ENCODE data around the gene HMBS. TPM values are rescaled to one million over a fixed set of nuclear protein-coding genes. Genes with fewer than 3 reads are reported as not detected.

Gene HMBS
- total and polyA plus RNA-seq, 4 experiments from 2014 or later: 5.1 to 21.2 (median 11.7) TPM

GRCh38 chr11:119121008-119121810 lies 36.5 kb downstream of the HMBS start, which contains the start of gene HINFP:
TSS of gene HINFP (plus strand) at chr11:119121580. CDS start at chr11:119126945, 5,365 bp downstream.
- H3K4me1 Mint-ChIP-seq: peaks cover 24 to 51% (median 28%) of the 10 kb centered on the region in 4 donors
- peak within 1 kb of the TSS; percentile 90 to 98 (median 94) for H3K27ac Mint-ChIP-seq
- intact Hi-C loops (cut with micrococcal nuclease): loop anchor here (1.0 to 5.0 kb wide), 6 partner anchors 14 to 103 kb away; partner anchors contain the start of genes C2CD2L, NLRX1, RPS25 and TRAPPC4

DNA sequence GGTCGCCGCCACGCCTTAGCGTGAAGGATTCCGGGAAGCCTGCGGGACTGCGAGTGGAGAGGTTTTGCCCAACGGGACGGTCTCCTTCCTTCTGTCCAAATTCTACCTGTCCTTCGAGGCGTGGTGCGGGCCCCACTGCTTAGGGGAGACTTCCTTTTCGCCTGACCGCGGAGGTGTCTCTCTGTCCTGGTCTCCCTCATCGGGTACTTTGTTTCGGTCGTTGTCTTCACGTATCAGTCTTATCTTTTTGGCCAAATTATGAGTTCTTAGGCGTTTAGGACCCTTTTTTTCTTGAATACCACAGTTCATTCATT lies 37.1 kb downstream of the HMBS start:
- Histone ChIP-seq H3K27me3 (ENCODE audit: insufficient read depth, low read length) (no peaks in the 10 kb centered on the region), H3K36me3 (ENCODE audit: insufficient read depth, low read length) (peaks cover 10% of the 10 kb centered on the region), H3K27ac (ENCODE audit: low read depth, low read length) (peak overlapping the region; percentile 85), H3K4me1 (ENCODE audit: insufficient read depth, low read length) (peaks cover 27% of the 10 kb centered on the region), H3K9me3 (ENCODE audit: control insufficient read depth in 1 of 2, low read length in 2 of 2) (no peaks in the 10 kb centered on the region), H3K4me3 (ENCODE audit: low read length in 2 of 2) (peak overlapping the region; percentile 78 to 90)
- H3K4me1 Mint-ChIP-seq: peaks cover 26 to 56% (median 29%) of the 10 kb centered on the region in 4 donors
- POLR2A ChIA-PET (ENCODE audit: partially characterized antibody): interaction anchor here (0.8 to 9.3 kb wide), 12 partner anchors 9 to 199 kb away, joined by 3 to 118 read pairs (median 7); partner anchors contain the start of genes ABCG4, C2CD2L, DPAGT1 and HMBS
- H3K27me3 Mint-ChIP-seq: no peaks in the 10 kb centered on the region
- DNase-seq: no peak
- intact Hi-C loops (cut with micrococcal nuclease): loop anchor here (1.0 to 5.0 kb wide), 6 partner anchors 14 to 103 kb away; partner anchors contain the start of genes C2CD2L, NLRX1, RPS25 and TRAPPC4
- H3K27ac Mint-ChIP-seq: peak overlapping the region; percentile 90 to 98 (median 94)
- H3K9me3 Mint-ChIP-seq: no peaks in the 10 kb centered on the region
- peak overlapping the region; percentile 88 to 99 (median 95) for H3K4me3 Mint-ChIP-seq
- CTCF ChIA-PET (ENCODE audit: partially characterized antibody): interaction anchor here (1.0 to 2.6 kb wide), 10 partner anchors 12 to 84 kb away, joined by 3 to 11 read pairs (median 4); partner anchors contain the start of genes CBL, DPAGT1, HYOU1 and VPS11
- peaks cover 16 to 29% of the 10 kb centered on the region in 2 donors for H3K36me3 Mint-ChIP-seq

More at GRCh38 chr11:119121008-119121810, 36.5 kb downstream of the HMBS start, which contains the start of gene HINFP:
- Histone ChIP-seq H3K27ac (ENCODE audit: low read depth, low read length) (peak within 1 kb of the TSS; percentile 85), H3K4me3 (ENCODE audit: low read length in 2 of 2) (peak within 1 kb of the TSS; percentile 78 to 90), H3K4me1 (ENCODE audit: insufficient read depth, low read length) (peaks cover 33% of the 10 kb centered on the region), H3K27me3 (ENCODE audit: insufficient read depth, low read length) (no peaks in the 10 kb centered on the region), H3K9me3 (ENCODE audit: control insufficient read depth in 1 of 2, low read length in 2 of 2) (no peaks in the 10 kb centered on the region), H3K36me3 (ENCODE audit: insufficient read depth, low read length) (peaks cover 10% of the 10 kb centered on the region)
- Mint-ChIP-seq H3K9me3 (no peaks in the 10 kb centered on the region), H3K27me3 (no peaks in the 10 kb centered on the region), H3K36me3 (peaks cover 14 to 26% of the 10 kb centered on the region in 2 donors), H3K4me3 (peak within 1 kb of the TSS; percentile 88 to 99 (median 95))
- CTCF ChIA-PET (ENCODE audit: partially characterized antibody): interaction anchor here (0.7 to 2.6 kb wide), 13 partner anchors 10 to 85 kb away, joined by 3 to 11 read pairs (median 4); partner anchors contain the start of genes C2CD2L, CBL, DPAGT1 and HYOU1
- peak; percentile 97 to 100 (median 99) for DNase-seq
- POLR2A ChIA-PET (ENCODE audit: partially characterized antibody): interaction anchor here (0.6 to 9.3 kb wide), 17 partner anchors 9 to 762 kb away, joined by 3 to 118 read pairs (median 5); partner anchors contain the start of genes ABCG4, C2CD2L, DPAGT1 and HMBS

DNA sequence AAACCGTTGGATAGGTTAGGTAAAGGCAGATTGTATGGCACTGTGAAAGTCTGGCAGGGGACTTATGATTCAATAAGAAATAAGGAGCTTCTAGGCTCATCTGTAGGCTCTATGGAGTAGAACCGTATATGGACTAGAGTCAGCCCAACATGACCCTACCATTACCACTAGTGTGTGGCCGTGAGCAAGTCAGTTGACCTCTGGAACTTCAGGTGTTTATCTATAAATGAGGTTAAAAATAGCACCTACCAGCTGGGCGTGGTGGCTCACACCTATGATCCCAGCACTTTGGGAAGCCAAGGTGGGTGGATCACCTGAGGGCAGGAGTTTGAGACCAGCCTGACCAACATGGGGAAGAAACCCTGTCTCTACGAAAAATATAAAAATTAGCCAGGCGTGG lies 41.1 kb downstream of the HMBS start:
- DNase-seq: no peak
- Histone ChIP-seq H3K27me3 (ENCODE audit: insufficient read depth, low read length) (no peaks in the 10 kb centered on the region), H3K27ac (ENCODE audit: low read depth, low read length) (no peak overlapping the region), H3K36me3 (ENCODE audit: insufficient read depth, low read length) (peaks cover 24% of the 10 kb centered on the region), H3K4me1 (ENCODE audit: insufficient read depth, low read length) (peaks cover 19% of the 10 kb centered on the region), H3K4me3 (ENCODE audit: low read length in 2 of 2) (no peak overlapping the region), H3K9me3 (ENCODE audit: control insufficient read depth in 1 of 2, low read length in 2 of 2) (no peaks in the 10 kb centered on the region)
- POLR2A ChIA-PET (ENCODE audit: partially characterized antibody): interaction anchor here (1.2 to 2.3 kb wide), 4 partner anchors 18 to 59 kb away, joined by 3 to 8 read pairs (median 4); partner anchors contain the start of genes DPAGT1 and VPS11
- Mint-ChIP-seq H3K4me1 (peaks cover 18 to 45% (median 25%) of the 10 kb centered on the region in 4 donors), H3K36me3 (peaks cover 26 to 43% of the 10 kb centered on the region in 2 donors), H3K9me3 (no peaks in the 10 kb centered on the region), H3K4me3 (no peak overlapping the region), H3K27ac (peak overlapping the region in 2 of 7 donors; percentile 9 to 19), H3K27me3 (no peaks in the 10 kb centered on the region)
- intact Hi-C loops (cut with micrococcal nuclease): no loop called here
- CTCF ChIA-PET (ENCODE audit: partially characterized antibody): interaction anchor here (1.0 kb wide), 1 partner anchor 31 kb away, joined by 3 read pairs; a partner anchor contains a TSS

DNA sequence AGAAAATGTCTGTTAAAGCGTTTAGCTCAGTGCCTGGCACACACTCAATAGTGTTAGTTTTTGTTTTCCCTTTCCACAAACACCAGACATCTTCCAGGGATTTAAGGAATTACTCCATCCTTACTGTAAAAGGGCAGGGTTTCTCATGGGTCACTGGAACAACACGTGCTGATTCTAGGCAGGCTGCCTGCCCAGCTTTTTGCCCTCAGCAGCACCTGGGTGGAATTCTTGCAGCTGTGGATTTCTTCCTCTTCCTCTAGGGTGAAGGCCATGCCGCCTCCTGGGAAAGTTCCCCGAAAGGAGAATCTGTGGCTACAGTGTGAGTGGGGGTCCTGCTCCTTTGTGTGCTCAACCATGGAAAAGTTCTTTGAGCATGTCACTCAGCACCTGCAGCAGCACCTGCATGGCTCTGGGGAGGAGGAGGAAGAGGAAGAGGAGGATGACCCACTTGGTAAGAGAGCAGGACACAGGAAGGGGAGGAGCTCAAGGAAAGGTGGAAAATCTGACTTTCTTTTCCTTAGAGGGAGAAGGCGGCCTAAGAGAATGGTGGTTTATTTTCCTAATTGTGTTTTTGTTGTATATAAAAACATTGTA lies 42.1 kb downstream of the HMBS start:
- no peak for DNase-seq
- Histone ChIP-seq H3K27ac (ENCODE audit: low read depth, low read length) (no peak overlapping the region), H3K4me1 (ENCODE audit: insufficient read depth, low read length) (peaks cover 16% of the 10 kb centered on the region), H3K4me3 (ENCODE audit: low read length in 2 of 2) (no peak overlapping the region), H3K27me3 (ENCODE audit: insufficient read depth, low read length) (no peaks in the 10 kb centered on the region), H3K9me3 (ENCODE audit: control insufficient read depth in 1 of 2, low read length in 2 of 2) (no peaks in the 10 kb centered on the region), H3K36me3 (ENCODE audit: insufficient read depth, low read length) (peaks cover 33% of the 10 kb centered on the region)
- peak overlapping the region in 4 of 7 donors; percentile 35 to 57 (median 47) for H3K27ac Mint-ChIP-seq
- no peaks in the 10 kb centered on the region for H3K27me3 Mint-ChIP-seq
- H3K9me3 Mint-ChIP-seq: no peaks in the 10 kb centered on the region
- H3K36me3 Mint-ChIP-seq: peaks cover 35 to 50% of the 10 kb centered on the region in 2 donors
- no peak overlapping the region for H3K4me3 Mint-ChIP-seq
- ChIA-PET CTCF (ENCODE audit: partially characterized antibody) (interaction anchor here (1.0 kb wide), 2 partner anchors 9 to 32 kb away, joined by 3 read pairs; a partner anchor contains a TSS), POLR2A (ENCODE audit: partially characterized antibody) (interaction anchor here (1.2 to 2.3 kb wide), 5 partner anchors 19 to 59 kb away, joined by 3 to 8 read pairs (median 4); partner anchors contain the start of genes C2CD2L, DPAGT1 and VPS11)
- intact Hi-C loops (cut with micrococcal nuclease): no loop called here
- peaks cover 17 to 35% (median 20%) of the 10 kb centered on the region in 4 donors for H3K4me1 Mint-ChIP-seq

DNA sequence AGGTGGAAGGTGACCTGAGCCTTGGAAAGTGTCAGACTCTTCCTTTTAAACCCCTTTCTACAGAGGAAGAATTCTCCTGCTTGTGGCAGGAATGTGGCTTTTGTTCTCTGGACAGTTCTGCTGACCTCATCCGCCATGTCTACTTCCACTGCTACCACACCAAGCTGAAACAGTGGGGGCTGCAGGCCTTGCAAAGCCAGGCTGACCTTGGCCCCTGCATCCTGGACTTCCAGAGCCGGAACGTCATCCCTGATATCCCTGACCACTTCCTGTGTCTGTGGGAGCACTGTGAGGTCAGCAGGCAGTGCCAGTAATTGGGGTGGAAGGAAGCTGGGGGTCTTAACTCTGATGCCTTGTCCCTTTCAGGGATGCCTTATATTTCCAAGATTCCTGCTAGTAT lies 46.0 kb downstream of the HMBS start:
- H3K4me3 Mint-ChIP-seq: no peak overlapping the region
- H3K36me3 Mint-ChIP-seq: peaks cover 45 to 56% of the 10 kb centered on the region in 2 donors
- no peak overlapping the region for H3K27ac ChIP-seq (ENCODE audit: low read depth, low read length)
- H3K27me3 Mint-ChIP-seq: no peaks in the 10 kb centered on the region
- no peaks in the 10 kb centered on the region for H3K4me1 ChIP-seq (ENCODE audit: insufficient read depth, low read length)
- no peaks in the 10 kb centered on the region for H3K9me3 Mint-ChIP-seq
- peaks cover 48% of the 10 kb centered on the region for H3K36me3 ChIP-seq (ENCODE audit: insufficient read depth, low read length)
- intact Hi-C loops (cut with micrococcal nuclease): no loop called here
- peaks cover 4 to 11% (median 6%) of the 10 kb centered on the region in 4 donors for H3K4me1 Mint-ChIP-seq
- no peak overlapping the region for H3K27ac Mint-ChIP-seq
- no peaks in the 10 kb centered on the region for H3K9me3 ChIP-seq (ENCODE audit: control insufficient read depth in 1 of 2, low read length in 2 of 2)
- CTCF ChIA-PET (ENCODE audit: partially characterized antibody): no interaction called here
- no peak overlapping the region for H3K4me3 ChIP-seq (ENCODE audit: low read length in 2 of 2)
- no peak for DNase-seq
- POLR2A ChIA-PET (ENCODE audit: partially characterized antibody): interaction anchor here (1.7 kb wide), 1 partner anchor 10 kb away, joined by 5 read pairs; the partner anchor contains the start of gene HINFP
- no peaks in the 10 kb centered on the region for H3K27me3 ChIP-seq (ENCODE audit: insufficient read depth, low read length)

DNA sequence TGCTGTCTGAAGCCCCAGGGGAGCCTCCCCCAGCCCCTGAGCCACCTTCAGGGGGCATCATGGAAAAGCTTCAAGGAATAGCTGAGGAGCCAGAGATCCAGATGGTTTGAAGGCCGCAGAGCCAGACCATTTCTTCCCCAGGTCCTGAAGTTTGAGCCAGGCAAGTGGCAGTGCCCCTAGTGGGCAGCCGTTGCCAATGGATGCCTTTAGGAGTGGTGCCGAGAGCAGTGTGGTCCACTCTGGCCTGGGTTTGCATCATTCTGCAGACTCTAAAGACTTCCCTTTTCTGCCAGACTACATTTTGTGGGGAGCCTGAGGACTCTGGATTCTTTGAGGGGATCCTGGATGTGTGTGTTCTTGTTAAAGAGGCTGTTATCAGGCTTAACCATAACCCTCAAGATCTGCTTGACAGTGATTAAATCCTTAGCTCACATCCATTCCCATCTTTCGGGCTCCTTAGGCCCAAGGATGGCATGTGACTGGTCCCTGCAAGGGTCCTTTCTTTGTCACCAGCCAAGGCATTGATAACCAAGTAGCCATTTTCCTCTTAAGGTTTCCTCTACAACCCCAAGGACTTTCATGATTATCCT lies 49.8 kb downstream of the HMBS start:
- Histone ChIP-seq H3K4me3 (ENCODE audit: low read length in 2 of 2) (no peak overlapping the region), H3K9me3 (ENCODE audit: control insufficient read depth in 1 of 2, low read length in 2 of 2) (no peaks in the 10 kb centered on the region), H3K27ac (ENCODE audit: low read depth, low read length) (no peak overlapping the region), H3K36me3 (ENCODE audit: insufficient read depth, low read length) (peaks cover 43% of the 10 kb centered on the region), H3K4me1 (ENCODE audit: insufficient read depth, low read length) (no peaks in the 10 kb centered on the region), H3K27me3 (ENCODE audit: insufficient read depth, low read length) (no peaks in the 10 kb centered on the region)
- peaks cover 40 to 45% of the 10 kb centered on the region in 2 donors for H3K36me3 Mint-ChIP-seq
- H3K27me3 Mint-ChIP-seq: peaks cover 4 to 6% of the 10 kb centered on the region in 2 donors
- no peaks in the 10 kb centered on the region for H3K4me1 Mint-ChIP-seq
- no peak for DNase-seq
- H3K27ac Mint-ChIP-seq: no peak overlapping the region
- no peak overlapping the region for H3K4me3 Mint-ChIP-seq
- ChIA-PET POLR2A (ENCODE audit: partially characterized antibody) (interaction anchor here (0.8 kb wide), 1 partner anchor 40 kb away, joined by 3 read pairs; no protein-coding TSS in a partner anchor), CTCF (ENCODE audit: partially characterized antibody) (interaction anchor here (0.6 to 1.6 kb wide), 7 partner anchors 9 to 64 kb away, joined by 3 to 4 read pairs (median 3); partner anchors contain the start of gene HINFP)
- intact Hi-C loops (cut with micrococcal nuclease): no loop called here
- H3K9me3 Mint-ChIP-seq: no peaks in the 10 kb centered on the region

Measured in CD4-positive, alpha-beta memory T cell (primary cell).